Nephron progenitor cell (in vitro differentiated cells): ENCODE results near the gene MBD4.

Source experiments
- DNase-seq: peaks from one replicate; pipeline ENCODE4 v3.0.0; 2021
- H3K27ac Mint-ChIP-seq: 2 replicates; pipeline ENCODE4 v1.8.0; 2021; ENCODE audit warnings: mild to moderate bottlenecking, moderate library complexity, mixed read lengths
- H3K27me3 Mint-ChIP-seq: 2 replicates; pipeline ENCODE4 v1.8.0; 2021; ENCODE audit warnings: mild to moderate bottlenecking, low read depth, mixed read lengths; ENCODE audit not compliant: poor library complexity
- H3K36me3 Mint-ChIP-seq: 2 replicates; pipeline ENCODE4 v1.8.0; 2021; ENCODE audit warnings: low read depth, mixed read lengths
- H3K4me1 Mint-ChIP-seq: 2 replicates; pipeline ENCODE4 v1.8.0; 2021; ENCODE audit warnings: mixed read lengths
- H3K4me3 Mint-ChIP-seq: 2 replicates; pipeline ENCODE4 v1.8.0; 2021; ENCODE audit warnings: mild to moderate bottlenecking, moderate library complexity, mixed read lengths
- H3K9me3 Mint-ChIP-seq: 2 replicates; pipeline ENCODE4 v1.8.0; 2021; ENCODE audit warnings: mild to moderate bottlenecking, moderate library complexity, mixed read lengths
- CTCF ChIP-seq: fragments of 200-600 bp; sonication (generic); IDR thresholded peaks from 2 replicates; pipeline ENCODE4 v1.5.0; 2021; ENCODE audit warnings: antibody characterized with exemption

MBD4 gene

GRCh38 chr3:129419476-129419875, 20.3 kb downstream of the MBD4 start:
- Mint-ChIP-seq H3K4me1 (peaks cover 24% of the 10 kb centered on the region), H3K9me3 (no peaks in the 10 kb centered on the region), H3K36me3 (peaks cover 4% of the 10 kb centered on the region), H3K27ac (no peak overlapping the region), H3K4me3 (no peak overlapping the region), H3K27me3 (peaks cover 2% of the 10 kb centered on the region)
- no peak for DNase-seq
- no peak for TF ChIP-seq CTCF

DNA sequence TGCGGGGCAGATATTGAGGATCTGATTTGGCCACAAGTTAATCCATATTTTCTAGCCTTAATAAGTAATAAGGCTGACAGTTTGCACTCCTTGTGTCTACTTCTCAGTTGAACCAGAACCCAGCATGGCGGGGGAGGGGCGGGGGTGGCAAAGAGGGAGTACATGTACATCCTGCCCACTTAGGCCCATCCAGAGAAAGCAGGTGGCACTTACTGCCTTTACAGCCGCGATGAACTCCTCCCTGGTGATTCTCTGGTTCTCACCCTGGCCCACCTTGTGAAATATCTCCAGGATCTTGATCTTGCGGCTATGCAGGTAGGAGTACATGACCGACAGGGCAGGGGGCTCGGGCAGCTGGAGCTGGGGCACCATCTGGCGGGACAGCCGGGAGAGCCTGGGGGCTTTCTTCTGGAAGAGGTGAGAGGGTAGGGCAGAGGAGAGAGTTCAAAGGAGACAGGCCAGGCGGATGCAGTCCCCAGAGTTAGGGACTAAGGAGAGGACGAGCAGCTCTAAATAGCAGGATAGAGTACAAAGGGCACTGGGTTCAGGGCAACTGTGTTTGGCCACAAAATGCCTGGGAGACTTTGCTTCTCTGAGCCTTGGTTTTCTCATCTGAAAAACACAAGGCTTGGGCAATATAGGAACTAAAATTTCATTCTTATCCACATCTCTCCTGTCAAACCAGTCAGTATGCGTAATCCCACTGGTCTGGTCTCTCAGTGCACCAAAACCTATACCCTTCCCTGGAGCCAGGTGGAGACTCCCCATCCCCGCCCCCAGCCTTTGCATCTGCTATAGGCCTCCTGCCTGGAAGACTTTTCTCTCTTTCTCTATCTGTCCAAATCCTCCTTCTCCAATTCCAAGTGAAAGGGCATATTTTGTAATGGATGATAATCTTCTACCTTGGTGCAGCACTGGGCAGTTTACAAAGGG, 21.4 kb downstream of the MBD4 start:
- DNase-seq: no peak
- Mint-ChIP-seq H3K27me3 (peaks cover 6% of the 10 kb centered on the region), H3K27ac (no peak overlapping the region), H3K4me1 (peaks cover 13% of the 10 kb centered on the region), H3K36me3 (peaks cover 4% of the 10 kb centered on the region), H3K4me3 (no peak overlapping the region), H3K9me3 (no peaks in the 10 kb centered on the region)
- TF ChIP-seq CTCF: no peak

GRCh38 chr3:129417326-129417725, 22.4 kb downstream of the MBD4 start:
- no peak for TF ChIP-seq CTCF
- Mint-ChIP-seq H3K27ac (no peak overlapping the region), H3K4me1 (peaks cover 17% of the 10 kb centered on the region), H3K36me3 (peaks cover 4% of the 10 kb centered on the region), H3K27me3 (peaks cover 9% of the 10 kb centered on the region), H3K4me3 (no peak overlapping the region), H3K9me3 (no peaks in the 10 kb centered on the region)
- DNase-seq: no peak

DNA sequence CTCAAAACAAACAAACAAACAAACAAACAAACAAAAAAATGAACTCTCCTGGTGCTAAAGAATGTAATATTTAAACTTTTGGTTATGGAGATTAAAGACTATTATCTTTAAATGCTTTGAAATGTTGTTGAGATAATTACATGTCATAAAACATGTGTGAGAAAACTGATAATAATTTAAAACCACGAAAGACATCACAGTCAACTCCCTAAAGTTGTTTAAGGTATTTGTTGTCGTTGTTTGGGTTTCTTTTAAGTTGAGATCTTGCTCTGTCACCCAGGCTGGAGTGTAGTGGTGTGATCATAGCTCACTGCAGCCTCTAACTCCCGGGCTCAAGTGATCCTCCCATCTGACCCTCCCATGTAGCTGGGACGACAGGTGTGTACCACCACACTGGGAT, 23.3 kb downstream of the MBD4 start:
- Mint-ChIP-seq H3K4me1 (peaks cover 17% of the 10 kb centered on the region), H3K36me3 (peaks cover 4% of the 10 kb centered on the region), H3K27ac (no peak overlapping the region), H3K9me3 (no peaks in the 10 kb centered on the region), H3K27me3 (peaks cover 9% of the 10 kb centered on the region), H3K4me3 (no peak overlapping the region)
- no peak for DNase-seq
- TF ChIP-seq CTCF: no peak

- peaks cover 7% of the 10 kb centered on the region for H3K27me3 Mint-ChIP-seq
- H3K9me3 Mint-ChIP-seq: no peaks in the 10 kb centered on the region
- peaks cover 17% of the 10 kb centered on the region for H3K4me1 Mint-ChIP-seq
- no peak overlapping the region for H3K27ac Mint-ChIP-seq
- no peak overlapping the region for H3K4me3 Mint-ChIP-seq
- no peak for TF ChIP-seq CTCF
- H3K36me3 Mint-ChIP-seq: peaks cover 3% of the 10 kb centered on the region
- no peak for DNase-seq
These were observed 23.9 kb downstream of the MBD4 start for GRCh38 chr3:129415830-129416229.

DNA sequence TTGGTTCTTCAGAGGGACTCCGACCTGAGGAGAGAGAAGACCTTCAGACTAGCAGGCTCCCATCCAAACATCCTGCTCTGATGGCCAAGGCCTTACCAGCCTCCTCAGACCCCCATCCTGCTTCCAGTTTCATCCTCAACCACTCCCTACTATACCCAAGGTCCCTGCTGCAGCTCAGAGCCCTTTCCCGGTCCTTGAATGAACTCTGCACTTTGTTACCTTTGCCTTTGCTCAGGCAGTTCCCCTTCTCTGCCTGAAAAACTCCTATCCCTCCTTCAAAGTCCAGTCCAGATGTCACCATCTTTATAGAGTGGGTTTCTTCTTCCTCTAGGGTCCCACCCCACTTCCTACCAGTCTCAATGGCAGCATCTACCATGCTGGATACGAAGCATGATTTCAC, 24.4 kb downstream of the MBD4 start:
- DNase-seq: no peak
- Mint-ChIP-seq H3K27ac (no peak overlapping the region), H3K9me3 (no peaks in the 10 kb centered on the region), H3K4me3 (no peak overlapping the region), H3K4me1 (peaks cover 17% of the 10 kb centered on the region), H3K36me3 (no peaks in the 10 kb centered on the region), H3K27me3 (peaks cover 10% of the 10 kb centered on the region)
- no peak for TF ChIP-seq CTCF
